UCSD-AML1 (cell line): ENCODE measurements around the gene ISG15.

ENCODE experiments used
- DNase-seq: peaks from one replicate; lab custom pipeline; 2025; ENCODE audit not compliant: unreplicated experiment; lab: John Stamatoyannopoulos, UW

ISG15 gene

GRCh38 chr1:1013105-1013921 lies at the start of gene ISG15:
TSS of gene ISG15 (plus strand) at chr1:1013497. CDS start at chr1:1013574, 77 bp downstream.
- peak; percentile 92 for DNase-seq

- DNase-seq = no peak
These were observed 49.4 kb upstream of the ISG15 start for GRCh38 chr1:963746-964525.

GRCh38 chr1:964691-965525 lies 48.4 kb upstream of the ISG15 start:
- DNase-seq = no peak

- DNase-seq = no peak
These were observed 47.7 kb upstream of the ISG15 start for GRCh38 chr1:965526-966134.

GRCh38 chr1:966135-966703 lies 47.1 kb upstream of the ISG15 start, which contains the start of gene PLEKHN1:
TSS of gene PLEKHN1 (plus strand) at chr1:966482. CDS start at chr1:966532, 50 bp downstream.
- peak; percentile 44 for DNase-seq

- peak; percentile 70 for DNase-seq
These were observed 46.5 kb upstream of the ISG15 start for GRCh38 chr1:966704-967300.

- DNase-seq = no peak
These were observed 45.6 kb upstream of the ISG15 start for GRCh38 chr1:967466-968343.

GRCh38 chr1:969260-969855 lies 43.9 kb upstream of the ISG15 start:
- no peak for DNase-seq

GRCh38 chr1:970242-970972 lies 42.9 kb upstream of the ISG15 start:
- no peak for DNase-seq

GRCh38 chr1:970973-971730 lies 42.1 kb upstream of the ISG15 start:
- DNase-seq = no peak

- DNase-seq = no peak
These were observed 41.4 kb upstream of the ISG15 start for GRCh38 chr1:971751-972506.

GRCh38 chr1:972726-973458 lies 40.4 kb upstream of the ISG15 start:
- no peak for DNase-seq

GRCh38 chr1:973459-974292 lies 39.6 kb upstream of the ISG15 start:
- no peak for DNase-seq

GRCh38 chr1:974293-974640 lies 39.0 kb upstream of the ISG15 start:
- DNase-seq = no peak

GRCh38 chr1:974687-975328 lies 38.5 kb upstream of the ISG15 start:
- no peak for DNase-seq
